Ishikawa (cell line): ENCODE data around the gene PBX1.

Source experiments
- CEBPB ChIP-seq: IDR thresholded peaks from 2 replicates; pipeline ENCODE4 v1.6.1; 2012
- EGR1 ChIP-seq: IDR thresholded peaks from 2 replicates; pipeline ENCODE4 v1.6.1; 2012
- EP300 ChIP-seq: IDR thresholded peaks from 2 replicates; pipeline ENCODE4 v1.6.1; 2012; ENCODE audit warnings: borderline replicate concordance
- TAF1 ChIP-seq: IDR thresholded peaks from 2 replicates; pipeline ENCODE4 v1.6.1; 2012; ENCODE audit warnings: low read depth, mild to moderate bottlenecking
- TCF12 ChIP-seq: IDR thresholded peaks from 2 replicates; pipeline ENCODE4 v1.6.1; 2012; ENCODE audit warnings: low read depth
- TEAD4 ChIP-seq: IDR thresholded peaks from 2 replicates; pipeline ENCODE4 v1.6.1; 2012

DNA sequence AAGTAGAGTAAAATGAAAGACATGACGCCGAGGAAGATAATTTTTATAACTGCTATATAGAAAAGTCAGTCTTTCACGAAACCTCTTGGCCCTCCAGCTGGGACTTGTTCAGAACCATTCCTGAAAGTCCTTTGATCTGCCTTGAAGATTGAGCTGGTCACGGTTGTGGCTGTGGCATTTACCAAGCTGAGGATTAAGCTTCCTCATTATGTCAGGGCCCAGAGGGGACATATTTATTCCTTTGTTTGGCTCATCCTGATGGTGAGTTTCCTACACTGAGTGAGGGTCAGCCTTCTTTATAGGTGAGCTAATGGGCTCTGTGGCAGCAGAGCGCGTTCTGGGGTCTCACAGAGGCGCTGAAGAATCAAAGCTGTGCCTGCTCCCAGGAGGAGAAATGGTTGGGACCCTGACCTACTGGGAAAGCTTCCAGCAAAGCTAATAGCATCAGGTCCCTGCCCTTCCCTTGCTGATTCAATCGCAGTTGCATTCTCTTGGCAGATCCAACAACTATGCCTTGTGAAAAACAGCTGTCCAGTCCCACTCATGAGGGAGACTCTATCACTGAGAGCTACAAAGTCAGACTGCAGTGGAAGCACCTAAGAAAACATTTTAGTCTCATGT is 43.2 kb upstream of the PBX1 start:
- TF ChIP-seq TAF1 (no peak), TCF12 (no peak), TEAD4 (no peak), EGR1 (no peak), EP300 (no peak), CEBPB (no peak)
